ENCODE data around the gene WDR33. TPM values are rescaled to one million over a fixed set of nuclear protein-coding genes. Genes with fewer than 3 reads are reported as not detected.

Gene WDR33
- total RNA-seq, 2 experiments from 2014 or later = 59.8 to 61.5 TPM

DNA sequence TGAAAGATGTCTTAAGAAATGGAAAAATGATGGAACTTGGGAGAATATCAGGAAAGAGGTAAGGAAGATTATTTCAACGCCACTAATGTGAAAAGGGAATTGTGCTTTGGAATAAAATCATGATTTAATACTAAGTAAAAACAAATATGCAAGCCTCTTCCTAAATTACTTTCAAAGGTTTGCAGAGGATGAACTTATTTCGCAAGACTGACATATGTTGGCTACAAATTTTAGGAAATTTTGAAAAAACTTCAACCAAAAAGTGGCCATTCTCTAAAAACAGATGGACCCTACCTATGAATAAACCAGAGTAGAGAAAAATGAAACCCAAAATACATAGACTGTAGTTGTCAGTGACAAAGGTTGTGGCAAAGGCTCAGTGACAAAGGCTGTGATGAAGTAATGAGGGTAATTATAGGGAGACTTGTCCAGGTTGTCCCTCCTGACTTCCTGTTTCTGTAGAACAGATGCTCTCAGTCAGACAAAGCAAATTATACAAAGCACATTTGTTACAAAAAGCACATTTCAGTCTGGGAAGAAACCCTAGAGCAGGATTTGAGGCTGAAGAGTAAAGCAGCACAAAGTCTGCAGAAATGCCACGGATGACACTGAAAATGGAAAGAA is 70.2 kb downstream of the WDR33 start:
- Mint-ChIP-seq H3K9me3 (no peaks in the 10 kb centered on the region), H3K27me3 (no peaks in the 10 kb centered on the region), H3K4me3 (no peak overlapping the region), H3K4me1 (ENCODE audit: low read depth) (peaks cover 26% of the 10 kb centered on the region), H3K27ac (no peak overlapping the region), H3K36me3 (ENCODE audit: low read depth) (peaks cover 80% of the 10 kb centered on the region)
- intact Hi-C loops (cut with DNase I, micrococcal nuclease) = no loop called here
- Histone ChIP-seq H3K9me3 (ENCODE audit: control insufficient read depth in 1 of 2, insufficient read depth in 1 of 2, low read length in 2 of 2) (no peaks in the 10 kb centered on the region), H3K27ac (ENCODE audit: low read depth in 1 of 2, low read length in 2 of 2) (no peak overlapping the region), H3K36me3 (ENCODE audit: insufficient read depth, low read length) (peaks cover 15% of the 10 kb centered on the region), H3K27me3 (ENCODE audit: control insufficient read depth in 1 of 2, insufficient read depth in 2 of 2, low read length in 2 of 2) (no peaks in the 10 kb centered on the region), H3K4me1 (ENCODE audit: insufficient read depth, low read length) (no peaks in the 10 kb centered on the region), H3K4me3 (ENCODE audit: low read length) (no peak overlapping the region)
- TF ChIP-seq, protein P1, sequence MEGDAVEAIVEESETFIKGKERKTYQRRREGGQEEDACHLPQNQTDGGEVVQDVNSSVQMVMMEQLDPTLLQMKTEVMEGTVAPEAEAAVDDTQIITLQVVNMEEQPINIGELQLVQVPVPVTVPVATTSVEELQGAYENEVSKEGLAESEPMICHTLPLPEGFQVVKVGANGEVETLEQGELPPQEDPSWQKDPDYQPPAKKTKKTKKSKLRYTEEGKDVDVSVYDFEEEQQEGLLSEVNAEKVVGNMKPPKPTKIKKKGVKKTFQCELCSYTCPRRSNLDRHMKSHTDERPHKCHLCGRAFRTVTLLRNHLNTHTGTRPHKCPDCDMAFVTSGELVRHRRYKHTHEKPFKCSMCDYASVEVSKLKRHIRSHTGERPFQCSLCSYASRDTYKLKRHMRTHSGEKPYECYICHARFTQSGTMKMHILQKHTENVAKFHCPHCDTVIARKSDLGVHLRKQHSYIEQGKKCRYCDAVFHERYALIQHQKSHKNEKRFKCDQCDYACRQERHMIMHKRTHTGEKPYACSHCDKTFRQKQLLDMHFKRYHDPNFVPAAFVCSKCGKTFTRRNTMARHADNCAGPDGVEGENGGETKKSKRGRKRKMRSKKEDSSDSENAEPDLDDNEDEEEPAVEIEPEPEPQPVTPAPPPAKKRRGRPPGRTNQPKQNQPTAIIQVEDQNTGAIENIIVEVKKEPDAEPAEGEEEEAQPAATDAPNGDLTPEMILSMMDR (IDR thresholded peaks at IDR 0.05) = no peak
- POLR2A ChIA-PET = interaction anchor here (1.8 kb wide), 1 partner anchor 39 kb away, joined by 4 read pairs; the partner anchor contains the start of gene SFT2D3
- ATAC-seq (ENCODE audit: poor library complexity) (no peak), DNase-seq (no peak)
- CTCF ChIA-PET = no interaction called here

DNA sequence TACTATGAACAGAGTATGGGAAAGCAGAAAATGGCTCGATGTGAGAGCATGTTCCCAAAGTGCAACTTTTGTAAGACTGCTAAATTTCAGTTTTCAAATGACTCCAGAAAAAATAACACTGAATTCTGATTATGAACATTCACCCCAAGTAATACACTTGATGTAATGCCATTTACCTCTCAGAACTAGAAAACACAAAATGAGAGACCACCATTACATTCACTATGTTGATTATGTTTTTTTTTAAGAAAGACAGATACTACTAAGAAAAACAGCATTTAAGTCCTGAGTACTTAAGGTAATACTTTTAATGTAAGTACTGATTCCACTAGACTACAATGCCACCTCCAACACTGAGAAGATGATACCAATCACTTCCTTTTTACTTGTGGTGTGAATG is 71.2 kb downstream of the WDR33 start:
- no peaks in the 10 kb centered on the region for H3K27me3 Mint-ChIP-seq
- H3K4me3 Mint-ChIP-seq = no peak overlapping the region
- no peak for ATAC-seq (ENCODE audit: poor library complexity)
- Histone ChIP-seq H3K27me3 (ENCODE audit: control insufficient read depth in 1 of 2, insufficient read depth in 2 of 2, low read length in 2 of 2) (no peaks in the 10 kb centered on the region), H3K9me3 (ENCODE audit: control insufficient read depth in 1 of 2, insufficient read depth in 1 of 2, low read length in 2 of 2) (no peaks in the 10 kb centered on the region), H3K4me1 (ENCODE audit: insufficient read depth, low read length) (no peaks in the 10 kb centered on the region), H3K27ac (ENCODE audit: low read depth in 1 of 2, low read length in 2 of 2) (no peak overlapping the region), H3K36me3 (ENCODE audit: insufficient read depth, low read length) (peaks cover 11% of the 10 kb centered on the region), H3K4me3 (ENCODE audit: low read length) (no peak overlapping the region)
- intact Hi-C loops (cut with DNase I, micrococcal nuclease) = no loop called here
- peaks cover 73% of the 10 kb centered on the region for H3K36me3 Mint-ChIP-seq (ENCODE audit: low read depth)
- TF ChIP-seq, protein P1 (IDR thresholded peaks at IDR 0.05) = no peak
- CTCF ChIA-PET = no interaction called here
- peaks cover 26% of the 10 kb centered on the region for H3K4me1 Mint-ChIP-seq (ENCODE audit: low read depth)
- no peak for DNase-seq
- POLR2A ChIA-PET = interaction anchor here (1.8 kb wide), 1 partner anchor 38 kb away, joined by 4 read pairs; the partner anchor contains the start of gene SFT2D3
- no peaks in the 10 kb centered on the region for H3K9me3 Mint-ChIP-seq
- no peak overlapping the region for H3K27ac Mint-ChIP-seq

DNA sequence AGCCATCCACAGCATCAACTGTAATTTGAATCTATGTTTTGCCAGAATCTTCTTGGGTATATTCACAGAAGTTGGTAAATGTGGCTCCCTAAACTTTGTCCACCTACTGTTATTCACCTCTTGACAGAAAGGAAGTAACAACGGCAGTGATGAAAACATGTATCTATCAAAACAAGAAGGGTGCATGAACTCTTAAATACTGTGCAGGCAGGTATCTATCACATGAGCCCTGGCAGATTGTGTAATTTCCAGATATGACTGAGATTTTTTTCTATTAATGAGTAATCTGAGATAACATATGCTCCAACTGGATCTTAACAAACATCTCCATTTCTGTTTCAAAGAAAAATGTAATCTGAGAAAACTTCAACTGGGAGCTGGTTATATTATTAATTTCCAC is 73.1 kb downstream of the WDR33 start:
- H3K36me3 Mint-ChIP-seq (ENCODE audit: low read depth) = peaks cover 54% of the 10 kb centered on the region
- no peaks in the 10 kb centered on the region for H3K9me3 Mint-ChIP-seq
- H3K27ac Mint-ChIP-seq = no peak overlapping the region
- ATAC-seq (ENCODE audit: poor library complexity) = no peak
- no peaks in the 10 kb centered on the region for H3K9me3 ChIP-seq (ENCODE audit: control insufficient read depth in 1 of 2, insufficient read depth in 1 of 2, low read length in 2 of 2)
- peaks cover 5% of the 10 kb centered on the region for H3K36me3 ChIP-seq (ENCODE audit: insufficient read depth, low read length)
- H3K27ac ChIP-seq (ENCODE audit: low read depth in 1 of 2, low read length in 2 of 2) = no peak overlapping the region
- peaks cover 21% of the 10 kb centered on the region for H3K4me1 Mint-ChIP-seq (ENCODE audit: low read depth)
- no peaks in the 10 kb centered on the region for H3K27me3 ChIP-seq (ENCODE audit: control insufficient read depth in 1 of 2, insufficient read depth in 2 of 2, low read length in 2 of 2)
- H3K4me3 ChIP-seq (ENCODE audit: low read length) = no peak overlapping the region
- no peak overlapping the region for H3K4me3 Mint-ChIP-seq
- no peak for DNase-seq
- no peaks in the 10 kb centered on the region for H3K4me1 ChIP-seq (ENCODE audit: insufficient read depth, low read length)
- H3K27me3 Mint-ChIP-seq = no peaks in the 10 kb centered on the region
- TF ChIP-seq, protein P1 (IDR thresholded peaks at IDR 0.05) = no peak
- intact Hi-C loops (cut with DNase I, micrococcal nuclease) = no loop called here
- POLR2A ChIA-PET = interaction anchor here (1.0 kb wide), 1 partner anchor 36 kb away, joined by 3 read pairs; no protein-coding TSS in a partner anchor
- CTCF ChIA-PET = no interaction called here
